ENCODE data around the gene RNH1.
"Not testable (repeated sequence)": the region's sequence is repeated elsewhere in the genome, so short reads cannot be mapped to it uniquely, and the experiment has no call there.

The RNH1 gene

DNA sequence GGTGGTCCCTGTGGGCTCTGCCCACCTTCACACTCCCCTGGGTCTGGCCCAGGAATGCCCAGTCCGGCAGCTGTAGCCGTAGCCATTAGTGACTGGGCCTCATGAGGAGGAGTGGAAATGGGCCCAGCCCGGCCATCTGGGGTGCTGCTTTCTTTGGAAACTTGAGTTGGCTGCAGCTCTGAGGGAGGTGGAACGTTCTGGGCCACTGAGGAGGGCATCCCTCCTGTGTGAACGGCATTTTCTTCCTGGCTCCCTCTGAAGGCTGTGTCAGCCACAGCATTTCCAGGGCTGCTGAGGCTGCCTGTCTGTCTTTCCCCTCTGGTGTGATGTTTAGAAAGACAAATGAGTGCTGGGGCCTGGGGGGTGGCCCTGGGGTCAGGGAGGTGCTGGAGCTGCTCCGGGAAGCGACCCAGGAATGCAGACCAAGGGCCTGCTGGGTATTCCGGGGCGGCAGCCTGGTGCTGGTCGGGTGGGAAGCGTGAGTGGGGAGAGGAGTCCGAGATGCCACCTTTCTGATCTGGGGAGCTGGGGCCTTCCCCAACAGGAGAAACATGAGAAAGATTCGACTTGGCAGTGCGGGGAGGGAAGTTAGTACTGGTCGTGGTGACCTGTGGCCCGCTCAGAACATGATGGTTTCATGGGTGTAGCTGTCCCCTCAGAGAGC is 29.9 kb downstream of the RNH1 start:
- DNase-seq (ENCODE audit: low read depth in 2 of 2) = no peak

DNA sequence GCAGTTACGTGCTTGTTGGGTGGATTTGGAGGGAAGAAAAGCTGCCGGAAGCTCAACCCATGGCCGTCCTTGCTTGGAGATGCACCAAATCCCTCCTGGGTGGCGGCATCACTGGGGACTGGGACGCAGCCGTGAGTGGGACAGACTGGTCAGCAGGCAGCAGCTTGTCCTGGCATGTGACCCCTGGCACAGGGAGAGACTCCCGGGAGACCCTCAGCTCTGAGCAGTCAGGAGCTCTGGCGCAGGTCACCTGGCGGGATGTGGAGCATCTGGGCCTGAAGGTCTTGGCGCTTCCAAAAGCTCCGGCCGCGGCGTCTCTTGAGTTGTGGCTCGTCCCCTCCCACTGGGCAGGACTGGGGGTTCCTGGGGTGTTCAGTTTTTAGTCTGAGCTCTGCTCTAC is 30.6 kb downstream of the RNH1 start:
- DNase-seq (ENCODE audit: low read depth in 2 of 2) = no peak

GRCh38 chr11:475941-476340 is 31.1 kb downstream of the RNH1 start:
- DNase-seq (ENCODE audit: low read depth in 2 of 2) = no peak

GRCh38 chr11:474914-475506 is 32.0 kb downstream of the RNH1 start:
- no peak for DNase-seq (ENCODE audit: low read depth in 2 of 2)

DNA sequence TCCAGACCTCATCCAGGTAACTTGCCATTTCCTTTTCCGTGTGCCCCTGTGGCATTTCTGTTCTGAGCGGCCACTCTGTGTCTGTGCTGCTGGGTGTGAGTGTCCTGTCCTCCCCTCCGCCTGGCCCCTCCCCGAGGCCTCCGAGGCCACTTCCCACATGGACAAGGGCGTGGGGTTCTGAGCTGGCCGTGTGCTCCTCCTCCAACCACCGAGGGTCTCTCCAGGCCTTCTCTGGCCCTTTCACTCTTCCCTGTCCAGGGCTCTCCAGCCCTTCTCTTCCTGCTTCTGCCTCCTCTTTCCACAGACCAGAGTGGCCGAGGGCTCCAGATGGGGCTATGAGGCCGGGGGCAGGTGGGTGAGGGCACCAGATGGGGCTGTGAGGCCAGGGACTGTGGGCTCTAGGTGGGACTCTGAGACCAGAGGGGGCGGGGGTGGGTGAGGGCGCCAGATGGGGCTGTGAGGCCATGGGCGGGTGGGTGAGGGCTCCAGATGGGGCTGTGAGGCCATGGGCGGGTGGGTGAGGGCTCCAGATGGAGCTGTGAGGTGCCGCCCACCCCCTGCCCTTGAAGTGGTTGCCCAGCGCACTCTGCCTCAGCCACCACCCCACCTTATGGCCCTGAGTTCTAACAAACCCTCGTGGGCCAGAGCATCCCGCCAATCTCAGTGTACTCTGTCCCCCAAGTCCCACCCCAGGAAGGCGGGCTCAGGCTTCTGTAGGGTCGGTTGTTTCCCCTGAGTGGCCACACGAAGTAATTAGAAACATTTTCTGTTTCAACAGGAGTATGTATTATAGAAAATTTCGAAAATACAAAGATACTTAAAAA is 32.9 kb downstream of the RNH1 start:
- DNase-seq (ENCODE audit: low read depth in 2 of 2) = no peak

- no peak for DNase-seq (ENCODE audit: low read depth in 2 of 2)
Measured at GRCh38 chr11:473415-473814, 33.6 kb downstream of the RNH1 start.

GRCh38 chr11:472816-473215 is 34.2 kb downstream of the RNH1 start:
- no peak for DNase-seq (ENCODE audit: low read depth in 2 of 2)

- DNase-seq (ENCODE audit: low read depth in 2 of 2) = no peak
Measured at GRCh38 chr11:472272-472671, 34.8 kb downstream of the RNH1 start.

GRCh38 chr11:471468-472145 is 35.4 kb downstream of the RNH1 start:
- no peak for DNase-seq (ENCODE audit: low read depth in 2 of 2)

DNA sequence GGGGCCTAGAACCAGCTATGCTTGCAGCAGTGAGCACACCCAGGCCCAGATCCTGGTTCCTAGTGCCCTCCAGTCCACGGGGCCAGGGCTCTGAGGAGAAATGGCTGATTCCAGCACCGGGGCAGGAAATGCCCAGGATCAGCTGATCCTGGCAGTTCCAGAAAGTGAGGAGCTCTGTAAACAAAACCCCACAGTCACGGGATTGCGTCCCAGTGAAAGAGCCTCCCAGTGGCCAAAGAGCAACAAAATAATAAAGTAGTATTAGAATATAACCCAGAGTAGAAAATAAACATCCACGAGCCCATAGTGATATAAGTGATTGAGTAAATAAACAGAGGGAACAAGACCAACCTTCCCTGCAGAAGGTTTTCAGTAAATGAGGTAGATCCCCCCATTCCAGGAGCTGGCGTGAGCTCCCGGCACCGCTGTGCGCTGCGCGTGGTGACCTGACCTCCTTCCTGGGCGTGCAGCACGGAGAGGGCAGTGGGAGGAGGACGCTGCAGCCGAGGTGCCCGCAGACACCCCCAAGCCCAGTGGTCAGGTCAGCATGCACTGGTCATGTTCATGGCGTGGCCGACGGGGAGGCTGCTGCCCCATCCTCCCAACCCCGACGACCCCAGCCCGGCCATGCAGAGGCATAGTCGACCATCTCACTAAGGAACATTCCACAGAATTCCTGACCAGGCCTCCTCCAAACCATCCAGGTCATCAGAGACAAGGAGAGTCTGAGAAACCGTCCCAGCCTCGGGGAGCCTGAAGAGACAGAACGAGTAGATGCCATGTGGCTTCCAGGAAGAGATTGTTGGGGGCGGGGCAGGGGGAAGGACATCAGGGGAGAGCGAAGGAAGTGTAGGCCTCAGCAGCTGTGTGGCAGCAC is 37.1 kb downstream of the RNH1 start:
- DNase-seq (ENCODE audit: low read depth in 2 of 2) = no peak

DNA sequence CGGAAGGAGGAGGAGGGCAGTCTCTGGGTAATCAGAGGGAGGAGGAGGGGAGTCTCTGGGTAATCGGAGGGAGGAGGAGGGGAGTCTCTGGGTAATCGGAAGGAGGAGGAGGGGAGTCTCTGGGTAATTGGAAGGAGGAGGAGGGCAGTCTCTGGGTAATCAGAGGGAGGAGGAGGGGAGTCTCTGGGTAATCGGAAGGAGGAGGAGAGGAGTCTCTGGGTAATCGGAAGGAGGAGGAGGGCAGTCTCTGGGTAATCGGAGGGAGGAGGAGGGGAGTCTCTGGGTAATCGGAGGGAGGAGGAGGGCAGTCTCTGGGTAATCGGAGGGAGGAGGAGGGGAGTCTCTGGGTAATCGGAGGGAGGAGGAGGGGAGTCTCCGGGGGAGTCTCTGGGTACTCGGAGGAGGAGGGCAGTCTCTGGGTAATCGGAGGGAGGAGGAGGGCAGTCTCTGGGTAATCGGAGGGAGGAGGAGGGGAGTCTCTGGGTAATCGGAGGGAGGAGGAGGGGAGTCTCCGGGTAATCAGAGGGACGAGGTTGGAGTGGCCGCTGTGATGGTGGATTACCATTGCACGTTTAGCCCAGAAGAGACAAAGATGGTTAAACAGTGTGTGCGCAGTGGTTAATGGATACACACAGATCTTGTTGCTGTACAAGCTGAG is 37.9 kb downstream of the RNH1 start:
- not testable (repeated sequence) for DNase-seq (ENCODE audit: low read depth in 2 of 2)

- DNase-seq (ENCODE audit: low read depth in 2 of 2) = no peak
Measured at GRCh38 chr11:468493-468892, 38.5 kb downstream of the RNH1 start.

DNA sequence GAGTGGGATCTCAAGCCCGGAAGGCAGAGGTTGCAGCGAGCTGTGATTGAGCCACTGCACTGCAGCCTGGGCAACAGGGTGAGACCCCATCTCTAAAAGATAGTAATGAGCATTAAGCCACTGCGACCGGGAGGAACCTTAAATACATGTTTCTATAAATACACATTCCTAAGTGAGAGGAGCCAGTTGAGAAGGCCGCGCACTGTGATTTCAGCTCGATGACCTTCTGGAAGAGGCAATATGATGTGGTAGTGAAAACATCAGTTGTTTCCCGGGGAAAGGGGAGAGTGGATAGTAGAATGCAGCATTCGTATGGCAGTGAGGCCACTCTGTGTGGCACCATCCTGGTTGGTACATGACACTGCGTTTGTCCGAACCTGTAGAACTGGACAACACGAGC is 39.0 kb downstream of the RNH1 start:
- DNase-seq (ENCODE audit: low read depth in 2 of 2) = no peak

GRCh38 chr11:465896-466530 is 41.0 kb downstream of the RNH1 start:
- no peak for DNase-seq (ENCODE audit: low read depth in 2 of 2)

GRCh38 chr11:464316-464715 is 42.7 kb downstream of the RNH1 start:
- DNase-seq (ENCODE audit: low read depth in 2 of 2) = no peak

GRCh38 chr11:462107-462890 is 44.7 kb downstream of the RNH1 start:
- no peak for DNase-seq (ENCODE audit: low read depth in 2 of 2)

GRCh38 chr11:461626-462025 is 45.4 kb downstream of the RNH1 start:
- DNase-seq (ENCODE audit: low read depth in 2 of 2) = no peak

DNA sequence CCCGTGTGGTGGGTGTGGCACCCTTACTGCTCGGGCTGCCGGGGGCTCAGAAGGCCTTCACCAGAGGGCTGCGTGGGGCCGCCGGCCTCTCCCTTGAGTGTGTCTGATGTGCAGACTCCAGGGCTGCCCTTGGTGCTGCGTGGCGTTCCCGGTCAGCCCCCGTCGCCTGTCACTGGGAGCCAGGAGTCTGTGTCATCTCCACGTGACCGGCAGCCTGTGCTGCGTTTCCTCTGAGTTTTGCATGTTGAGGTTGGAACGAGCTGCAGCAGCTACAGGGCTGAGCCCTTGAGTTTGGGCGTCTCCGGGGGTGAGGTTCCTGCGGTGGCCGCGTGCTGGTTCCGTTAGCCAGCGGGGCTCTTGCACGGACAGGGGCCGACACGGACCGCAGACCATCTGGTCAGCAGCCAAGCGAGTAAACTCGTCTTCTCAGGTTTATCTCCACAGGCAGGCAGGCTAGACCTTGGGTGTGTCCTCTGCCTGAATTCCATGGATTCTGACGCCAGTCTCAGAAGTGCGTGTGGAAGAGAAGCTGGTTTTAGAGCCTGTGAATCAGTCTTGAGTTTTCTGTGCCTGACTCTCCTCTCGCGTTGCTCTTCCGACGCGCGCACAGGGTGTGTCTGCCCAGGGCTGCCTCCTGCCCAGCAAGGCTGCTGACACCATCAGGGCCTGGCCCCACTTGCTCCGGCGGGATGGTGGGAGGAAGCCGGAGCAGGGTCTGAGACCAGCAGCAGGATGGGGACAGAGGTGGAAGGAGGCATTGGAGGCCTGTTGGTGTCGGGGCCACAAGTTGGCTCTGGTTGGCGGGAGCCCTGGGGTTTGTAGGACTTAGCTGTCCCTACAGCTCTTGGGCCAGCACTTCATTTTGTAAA is 46.5 kb downstream of the RNH1 start:
- DNase-seq (ENCODE audit: low read depth in 2 of 2) = no peak
